ENCODE results near the gene RIC8A.

- TF ChIP-seq EP300 (IDR thresholded peaks at IDR 0.05; ENCODE audit: borderline replicate concordance) (no peak), CREB1 (IDR thresholded peaks at IDR 0.05; ENCODE audit: low read depth) (no peak), MAX (IDR thresholded peaks at IDR 0.05) (no peak), RAD21 (IDR thresholded peaks at IDR 0.05; ENCODE audit: low read depth) (no peak), TAF1 (IDR thresholded peaks at IDR 0.05; ENCODE audit: low read depth) (no peak), ZBTB7A (IDR thresholded peaks at IDR 0.05; ENCODE audit: low read depth) (no peak), NFIC (IDR thresholded peaks at IDR 0.05) (no peak), CEBPB (IDR thresholded peaks at IDR 0.05) (no peak), EGR1 (IDR thresholded peaks at IDR 0.05) (no peak)
- TF ChIP-seq, protein P1, sequence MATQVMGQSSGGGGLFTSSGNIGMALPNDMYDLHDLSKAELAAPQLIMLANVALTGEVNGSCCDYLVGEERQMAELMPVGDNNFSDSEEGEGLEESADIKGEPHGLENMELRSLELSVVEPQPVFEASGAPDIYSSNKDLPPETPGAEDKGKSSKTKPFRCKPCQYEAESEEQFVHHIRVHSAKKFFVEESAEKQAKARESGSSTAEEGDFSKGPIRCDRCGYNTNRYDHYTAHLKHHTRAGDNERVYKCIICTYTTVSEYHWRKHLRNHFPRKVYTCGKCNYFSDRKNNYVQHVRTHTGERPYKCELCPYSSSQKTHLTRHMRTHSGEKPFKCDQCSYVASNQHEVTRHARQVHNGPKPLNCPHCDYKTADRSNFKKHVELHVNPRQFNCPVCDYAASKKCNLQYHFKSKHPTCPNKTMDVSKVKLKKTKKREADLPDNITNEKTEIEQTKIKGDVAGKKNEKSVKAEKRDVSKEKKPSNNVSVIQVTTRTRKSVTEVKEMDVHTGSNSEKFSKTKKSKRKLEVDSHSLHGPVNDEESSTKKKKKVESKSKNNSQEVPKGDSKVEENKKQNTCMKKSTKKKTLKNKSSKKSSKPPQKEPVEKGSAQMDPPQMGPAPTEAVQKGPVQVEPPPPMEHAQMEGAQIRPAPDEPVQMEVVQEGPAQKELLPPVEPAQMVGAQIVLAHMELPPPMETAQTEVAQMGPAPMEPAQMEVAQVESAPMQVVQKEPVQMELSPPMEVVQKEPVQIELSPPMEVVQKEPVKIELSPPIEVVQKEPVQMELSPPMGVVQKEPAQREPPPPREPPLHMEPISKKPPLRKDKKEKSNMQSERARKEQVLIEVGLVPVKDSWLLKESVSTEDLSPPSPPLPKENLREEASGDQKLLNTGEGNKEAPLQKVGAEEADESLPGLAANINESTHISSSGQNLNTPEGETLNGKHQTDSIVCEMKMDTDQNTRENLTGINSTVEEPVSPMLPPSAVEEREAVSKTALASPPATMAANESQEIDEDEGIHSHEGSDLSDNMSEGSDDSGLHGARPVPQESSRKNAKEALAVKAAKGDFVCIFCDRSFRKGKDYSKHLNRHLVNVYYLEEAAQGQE (IDR thresholded peaks at IDR 0.05; ENCODE audit: low read depth), result no peak
These were observed 54.1 kb downstream of the RIC8A start for GRCh38 chr11:261624-262023.

Measured in Ishikawa (cell line).